HAP-1 (cell line): ENCODE data around the gene MPDZ.

Experiments
- DNase-seq, 2 experiments: peaks; one replicate each; pipeline ENCODE4 v3.0.0-alpha.2; 2016 to 2020; ENCODE audit warnings: low spot score in 2 of 2
- H3K27me3 ChIP-seq: fragments of 250-450 bp; sonication (Bioruptor Pico); 2 replicates; pipeline ENCODE4 v1.5.1; 2020; ENCODE audit warnings: low read depth, mild to moderate bottlenecking, moderate library complexity
- H3K36me3 ChIP-seq: fragments of 250-450 bp; sonication (Bioruptor Pico); replicated peaks from 2 replicates; pipeline ENCODE4 v1.5.1; 2020; ENCODE audit warnings: mild to moderate bottlenecking
- H3K4me1 ChIP-seq: fragments of 250-450 bp; sonication (Bioruptor Pico); 2 replicates; pipeline ENCODE4 v1.5.1; 2020; ENCODE audit warnings: mild to moderate bottlenecking
- H3K4me3 ChIP-seq: fragments of 250-450 bp; sonication (Bioruptor Pico); 2 replicates; pipeline ENCODE4 v1.5.1; 2020; ENCODE audit warnings: mild to moderate bottlenecking, moderate library complexity
- H3K9me3 ChIP-seq: fragments of 250-450 bp; sonication (Bioruptor Pico); 2 replicates; pipeline ENCODE4 v1.5.1; 2020; ENCODE audit warnings: mild to moderate bottlenecking, moderate library complexity
- in situ Hi-C: fragments of 300-500 bp; cut with MboI; formaldehyde crosslinking; loops from 3 replicates; pipeline ENCODE4 v1.14.3; 2020; ENCODE audit warnings: low sequenced_read_pairs, inconsistent platforms, mixed read lengths

Gene MPDZ, protein sequence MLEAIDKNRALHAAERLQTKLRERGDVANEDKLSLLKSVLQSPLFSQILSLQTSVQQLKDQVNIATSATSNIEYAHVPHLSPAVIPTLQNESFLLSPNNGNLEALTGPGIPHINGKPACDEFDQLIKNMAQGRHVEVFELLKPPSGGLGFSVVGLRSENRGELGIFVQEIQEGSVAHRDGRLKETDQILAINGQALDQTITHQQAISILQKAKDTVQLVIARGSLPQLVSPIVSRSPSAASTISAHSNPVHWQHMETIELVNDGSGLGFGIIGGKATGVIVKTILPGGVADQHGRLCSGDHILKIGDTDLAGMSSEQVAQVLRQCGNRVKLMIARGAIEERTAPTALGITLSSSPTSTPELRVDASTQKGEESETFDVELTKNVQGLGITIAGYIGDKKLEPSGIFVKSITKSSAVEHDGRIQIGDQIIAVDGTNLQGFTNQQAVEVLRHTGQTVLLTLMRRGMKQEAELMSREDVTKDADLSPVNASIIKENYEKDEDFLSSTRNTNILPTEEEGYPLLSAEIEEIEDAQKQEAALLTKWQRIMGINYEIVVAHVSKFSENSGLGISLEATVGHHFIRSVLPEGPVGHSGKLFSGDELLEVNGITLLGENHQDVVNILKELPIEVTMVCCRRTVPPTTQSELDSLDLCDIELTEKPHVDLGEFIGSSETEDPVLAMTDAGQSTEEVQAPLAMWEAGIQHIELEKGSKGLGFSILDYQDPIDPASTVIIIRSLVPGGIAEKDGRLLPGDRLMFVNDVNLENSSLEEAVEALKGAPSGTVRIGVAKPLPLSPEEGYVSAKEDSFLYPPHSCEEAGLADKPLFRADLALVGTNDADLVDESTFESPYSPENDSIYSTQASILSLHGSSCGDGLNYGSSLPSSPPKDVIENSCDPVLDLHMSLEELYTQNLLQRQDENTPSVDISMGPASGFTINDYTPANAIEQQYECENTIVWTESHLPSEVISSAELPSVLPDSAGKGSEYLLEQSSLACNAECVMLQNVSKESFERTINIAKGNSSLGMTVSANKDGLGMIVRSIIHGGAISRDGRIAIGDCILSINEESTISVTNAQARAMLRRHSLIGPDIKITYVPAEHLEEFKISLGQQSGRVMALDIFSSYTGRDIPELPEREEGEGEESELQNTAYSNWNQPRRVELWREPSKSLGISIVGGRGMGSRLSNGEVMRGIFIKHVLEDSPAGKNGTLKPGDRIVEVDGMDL (N-terminal part only)

DNA sequence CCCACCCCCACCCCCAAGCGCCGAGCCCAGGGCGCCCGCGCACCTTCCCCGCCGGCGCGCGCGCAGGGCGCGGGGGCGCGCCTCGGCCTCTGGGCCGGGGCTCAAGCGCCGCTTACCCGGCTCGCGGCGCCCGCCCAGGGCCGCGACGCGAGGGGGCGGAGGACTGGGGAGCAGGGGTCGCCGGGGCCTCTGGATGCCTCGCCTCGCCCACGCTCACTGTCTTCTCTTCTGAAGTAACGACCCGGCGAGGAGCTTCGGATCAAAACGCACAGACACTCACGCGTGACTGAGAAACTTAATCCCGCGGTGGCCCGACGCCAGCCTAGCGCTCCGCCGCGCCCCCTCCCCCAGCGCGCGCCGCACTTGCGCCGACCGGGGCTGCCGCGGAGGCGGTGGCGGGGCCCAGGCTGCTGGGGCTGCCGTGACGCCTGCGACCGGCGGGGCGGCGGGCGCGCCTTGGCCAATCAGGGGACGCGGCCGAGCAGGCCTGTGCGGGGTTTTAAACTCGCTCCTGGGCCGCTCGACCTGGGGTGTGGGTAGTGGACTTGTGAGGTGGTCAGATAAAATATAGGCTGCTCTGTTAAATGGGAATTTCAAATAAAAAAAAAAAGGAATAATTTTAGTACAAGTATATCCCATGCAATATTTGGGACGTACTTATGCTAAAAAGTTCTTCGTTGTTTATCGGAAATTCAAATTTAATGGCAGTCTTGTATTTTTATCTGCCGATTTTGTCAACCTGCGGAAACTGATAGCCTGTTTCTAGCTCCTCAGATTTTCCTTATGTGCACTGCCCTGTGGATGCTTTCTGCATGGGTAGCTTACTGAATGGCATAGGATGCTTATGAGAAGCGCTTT, at the start of gene MPDZ:
TSS of gene MPDZ (minus strand) at position 409 of the 858 bp plus-strand sequence. CDS start 29,377 bp downstream, outside the sequence.
- in situ Hi-C loops: no loop called here
- Histone ChIP-seq H3K9me3 (no peaks in the 10 kb centered on the region), H3K27me3 (no peaks in the 10 kb centered on the region), H3K36me3 (no peaks in the 10 kb centered on the region), H3K4me1 (peaks cover 74% of the 10 kb centered on the region), H3K4me3 (peak within 1 kb of the TSS; percentile 42)
- DNase-seq: peak in 1 of 2 experiments; percentile 65

DNA sequence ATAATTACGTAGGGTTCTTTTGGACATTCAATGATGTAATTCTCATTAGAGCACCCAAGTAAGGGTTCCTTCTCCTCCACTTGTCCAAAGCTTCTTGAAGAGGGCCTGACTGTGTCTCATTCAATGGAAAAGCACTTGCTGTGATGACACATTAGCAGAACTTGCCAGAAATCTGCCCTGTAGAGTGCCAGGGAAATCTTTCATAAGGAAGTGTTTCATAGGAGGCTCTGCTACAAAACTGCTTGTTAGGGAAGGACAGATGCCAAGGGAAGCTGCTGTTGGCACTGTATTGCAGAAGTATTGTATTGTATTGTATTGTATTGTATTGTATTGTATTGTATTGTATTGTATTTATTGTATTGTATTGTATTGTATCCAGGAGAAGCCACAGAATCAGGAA, 45.5 kb upstream of the MPDZ start:
- no peak for DNase-seq
- in situ Hi-C loops: loop anchor here (25.0 kb wide), 1 partner anchor 113 kb away; no protein-coding TSS in a partner anchor
- Histone ChIP-seq H3K4me1 (no peaks in the 10 kb centered on the region), H3K27me3 (no peaks in the 10 kb centered on the region), H3K9me3 (no peaks in the 10 kb centered on the region), H3K36me3 (no peaks in the 10 kb centered on the region), H3K4me3 (no peak overlapping the region)

DNA sequence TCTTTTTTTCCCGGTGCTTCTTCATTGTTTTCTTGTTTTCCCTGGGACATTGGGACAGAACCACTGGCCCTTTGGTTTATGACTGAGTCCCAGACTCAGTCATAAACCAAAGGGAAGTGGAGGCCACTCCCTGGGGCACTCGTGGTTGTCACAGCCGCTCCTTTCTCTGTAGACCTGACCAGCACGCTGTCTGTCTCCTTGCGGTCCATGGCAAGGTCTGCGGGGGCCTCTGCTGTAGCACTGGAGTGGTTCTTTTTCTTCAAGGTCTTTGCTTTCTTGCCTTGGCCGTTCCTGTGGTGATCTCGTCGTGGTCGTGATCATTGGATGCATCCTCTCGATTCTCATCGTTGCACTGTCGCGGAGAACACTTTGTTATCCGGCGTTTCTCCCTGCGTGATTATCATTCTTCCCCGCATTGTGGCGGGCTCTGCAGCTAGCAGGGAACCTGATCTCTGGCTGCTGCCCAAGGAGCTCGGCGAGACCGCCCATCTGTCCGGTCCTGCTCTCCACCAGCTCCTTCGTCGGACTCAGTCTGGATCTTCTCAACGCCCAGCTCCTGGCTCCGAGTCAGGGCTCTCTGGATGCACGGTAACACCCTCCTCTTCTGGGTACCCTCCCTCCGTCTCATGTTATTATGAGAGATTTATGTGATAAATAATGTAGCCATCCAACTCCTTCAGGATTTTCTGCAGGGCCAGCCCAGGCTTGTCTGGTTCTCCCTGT, 43.5 kb upstream of the MPDZ start:
- no peaks in the 10 kb centered on the region for H3K9me3 ChIP-seq
- in situ Hi-C loops: loop anchor here (25.0 kb wide), 1 partner anchor 111 kb away; no protein-coding TSS in a partner anchor

DNA sequence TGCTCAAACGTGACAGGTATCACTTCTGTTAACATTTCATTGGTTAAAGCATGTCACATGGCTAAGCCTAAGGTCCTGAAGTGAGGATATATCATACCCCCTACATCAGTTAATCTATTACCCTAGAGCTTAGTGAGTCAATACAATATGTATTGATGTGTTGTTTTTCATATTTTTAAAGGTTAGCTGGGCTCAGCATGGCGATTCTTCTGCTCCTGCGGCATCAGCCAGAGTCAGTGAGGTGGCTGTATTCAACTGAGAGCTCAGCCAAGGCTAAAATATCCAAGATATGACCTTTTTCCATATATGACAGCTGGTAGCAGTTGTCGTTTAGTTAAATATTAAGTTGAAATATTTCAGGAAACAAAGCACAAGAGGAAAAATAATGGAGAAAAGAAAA, 38.5 kb upstream of the MPDZ start:
- in situ Hi-C loops: loop anchor here (25.0 kb wide), 1 partner anchor 106 kb away; no protein-coding TSS in a partner anchor
- Histone ChIP-seq H3K36me3 (no peaks in the 10 kb centered on the region), H3K4me3 (no peak overlapping the region), H3K9me3 (no peaks in the 10 kb centered on the region), H3K27me3 (no peaks in the 10 kb centered on the region), H3K4me1 (no peaks in the 10 kb centered on the region)
- no peak for DNase-seq

More for the DNA sequence above, 43.5 kb upstream of the MPDZ start:
- H3K36me3 ChIP-seq: no peaks in the 10 kb centered on the region
- no peaks in the 10 kb centered on the region for H3K4me1 ChIP-seq
- H3K4me3 ChIP-seq: no peak overlapping the region
- no peaks in the 10 kb centered on the region for H3K27me3 ChIP-seq
- DNase-seq: no peak

DNA sequence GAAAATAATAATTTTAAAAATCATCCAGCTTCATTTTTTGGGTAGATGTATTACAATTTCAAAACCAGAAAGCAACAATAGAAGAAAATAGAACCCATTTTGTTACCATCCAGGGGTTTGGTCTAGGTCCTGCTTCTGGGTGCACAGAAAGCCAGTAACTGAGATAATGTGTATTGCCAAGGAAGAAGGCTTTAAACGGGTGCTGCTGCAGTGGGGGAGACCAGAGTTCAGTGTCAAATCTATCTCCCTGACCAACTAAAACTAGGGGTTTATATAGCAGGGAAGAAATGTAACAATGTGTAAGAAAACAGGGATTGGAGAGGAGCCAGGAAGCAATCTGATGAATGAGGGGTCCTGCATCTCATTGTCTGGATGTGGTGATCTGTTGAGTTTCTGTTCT, 17.5 kb upstream of the MPDZ start:
- no peaks in the 10 kb centered on the region for H3K27me3 ChIP-seq
- DNase-seq: no peak
- no peak overlapping the region for H3K4me3 ChIP-seq
- peaks cover 3% of the 10 kb centered on the region; the same call in 1 of the 2 replicates for H3K4me1 ChIP-seq
- H3K36me3 ChIP-seq: no peaks in the 10 kb centered on the region; the same call in 1 of the 2 replicates
- H3K9me3 ChIP-seq: peaks cover 7% of the 10 kb centered on the region
- in situ Hi-C loops: no loop called here

DNA sequence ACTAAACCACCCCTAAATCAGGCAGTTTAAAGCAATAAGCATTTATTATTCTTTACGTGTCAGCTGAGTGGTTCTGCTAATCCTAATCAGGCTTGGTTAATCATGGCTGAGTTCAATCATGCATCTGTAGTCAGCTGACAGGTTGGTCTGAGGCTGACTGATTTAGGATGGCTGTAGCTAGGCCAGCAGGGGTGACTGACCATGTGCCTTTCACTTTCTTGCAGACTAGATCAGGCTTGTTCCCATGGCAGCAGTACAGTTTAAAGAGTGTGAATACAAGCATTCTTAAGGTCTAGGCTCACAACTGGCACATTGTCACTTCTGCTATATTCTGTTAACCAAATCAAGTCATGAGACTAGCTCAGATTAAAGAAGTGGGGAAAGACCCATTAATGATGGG, 16.1 kb upstream of the MPDZ start:
- Histone ChIP-seq H3K9me3 (peaks cover 7% of the 10 kb centered on the region), H3K27me3 (no peaks in the 10 kb centered on the region), H3K4me1 (peaks cover 3% of the 10 kb centered on the region; the same call in 1 of the 2 replicates), H3K36me3 (no peaks in the 10 kb centered on the region; the same call in 1 of the 2 replicates), H3K4me3 (no peak overlapping the region)
- in situ Hi-C loops: no loop called here
- no peak for DNase-seq

DNA sequence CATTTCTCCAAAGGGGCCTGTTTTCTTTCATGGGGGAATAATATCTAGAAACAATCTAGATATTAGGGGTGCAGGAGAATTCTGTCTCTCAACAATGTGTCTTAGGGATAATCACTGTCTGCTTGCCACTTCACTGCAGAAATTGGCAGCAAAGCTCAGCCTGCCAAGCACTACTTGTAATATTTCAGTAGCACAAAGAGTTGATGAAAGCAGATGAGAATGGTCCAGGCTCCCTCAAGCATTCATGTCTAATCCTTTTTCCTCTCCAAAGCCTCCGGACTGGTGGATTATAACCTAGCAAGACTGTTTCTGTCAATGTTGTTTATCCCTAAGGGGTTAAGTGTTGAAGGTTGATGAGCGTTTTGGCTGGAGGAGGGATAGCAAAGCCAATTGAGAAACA, 13.3 kb upstream of the MPDZ start:
- DNase-seq: no peak
- Histone ChIP-seq H3K36me3 (no peaks in the 10 kb centered on the region), H3K27me3 (no peaks in the 10 kb centered on the region), H3K9me3 (0 out of 2 replicates have a peak, but pooled peaks cover 3% of the 10 kb centered on the region), H3K4me3 (no peak overlapping the region), H3K4me1 (peaks cover under 1% of the 10 kb centered on the region; the same call in 1 of the 2 replicates)
- in situ Hi-C loops: no loop called here

DNA sequence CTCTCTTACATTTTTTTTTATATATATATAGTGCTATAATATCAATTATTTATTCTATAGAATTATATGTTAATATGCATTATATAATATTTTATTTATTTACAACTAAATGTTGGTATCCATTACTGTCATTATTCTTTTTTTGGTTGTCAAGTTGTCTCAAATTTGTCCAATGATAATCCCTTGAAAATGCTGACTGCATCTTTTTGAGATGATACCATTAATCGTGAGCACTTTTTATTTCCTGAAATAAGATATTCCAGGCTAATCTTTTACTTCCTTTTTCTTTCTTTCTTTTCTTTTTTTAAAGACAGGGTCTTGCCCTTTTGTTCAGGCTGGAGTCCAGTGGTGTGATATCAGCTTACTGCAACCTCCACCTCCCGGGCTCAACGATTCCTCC, 12.7 kb upstream of the MPDZ start:
- in situ Hi-C loops: no loop called here
- Histone ChIP-seq H3K27me3 (no peaks in the 10 kb centered on the region), H3K4me3 (no peak overlapping the region), H3K36me3 (no peaks in the 10 kb centered on the region), H3K9me3 (0 out of 2 replicates have a peak, but pooled peaks cover 3% of the 10 kb centered on the region), H3K4me1 (no peaks in the 10 kb centered on the region)
- no peak for DNase-seq

DNA sequence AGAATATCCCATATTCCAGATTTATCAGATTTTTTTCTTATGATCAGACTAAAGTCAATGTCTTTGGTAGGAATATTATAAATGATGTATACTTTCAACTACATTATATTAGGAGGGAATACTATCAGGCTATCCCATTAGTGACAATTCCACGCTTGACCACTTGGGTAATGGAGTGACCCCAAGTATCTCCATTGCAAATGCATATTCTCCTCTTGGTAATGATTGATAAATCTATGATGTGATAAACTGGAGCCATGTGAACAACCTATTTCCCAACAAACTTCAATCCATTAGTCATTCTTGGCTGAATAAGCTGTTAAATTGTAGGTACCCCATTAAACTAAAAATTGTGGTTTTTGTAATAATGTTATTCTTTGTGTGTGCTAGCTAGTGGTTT, 12.2 kb upstream of the MPDZ start:
- no peaks in the 10 kb centered on the region for H3K27me3 ChIP-seq
- H3K4me3 ChIP-seq: no peak overlapping the region
- H3K4me1 ChIP-seq: no peaks in the 10 kb centered on the region
- no peaks in the 10 kb centered on the region for H3K36me3 ChIP-seq
- in situ Hi-C loops: no loop called here
- DNase-seq: no peak
- 0 out of 2 replicates have a peak, but pooled peaks cover 3% of the 10 kb centered on the region for H3K9me3 ChIP-seq

DNA sequence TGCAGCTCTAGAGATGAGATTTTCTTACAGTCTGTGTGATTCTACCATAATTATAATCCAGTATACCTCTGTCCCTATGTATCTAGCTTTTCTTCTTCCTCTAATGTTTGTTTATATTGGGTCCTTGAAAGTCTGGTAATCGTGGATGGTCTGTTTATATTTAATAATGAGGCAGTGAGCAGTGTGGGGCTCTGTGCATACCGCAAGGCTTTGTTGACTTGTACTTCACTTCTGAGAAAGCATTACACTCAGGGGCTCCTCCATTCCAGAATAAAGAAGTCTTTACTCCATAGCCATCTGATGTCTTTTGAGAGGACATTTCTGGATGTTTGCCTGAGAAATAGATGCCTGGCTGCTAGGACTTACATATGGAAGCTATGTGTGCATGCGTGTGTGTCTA, 4.5 kb upstream of the MPDZ start:
- no peaks in the 10 kb centered on the region for H3K27me3 ChIP-seq
- H3K4me3 ChIP-seq: no peak overlapping the region
- in situ Hi-C loops: no loop called here
- no peaks in the 10 kb centered on the region for H3K9me3 ChIP-seq
- H3K36me3 ChIP-seq: no peaks in the 10 kb centered on the region
- peaks cover 40% of the 10 kb centered on the region for H3K4me1 ChIP-seq
- DNase-seq: no peak

DNA sequence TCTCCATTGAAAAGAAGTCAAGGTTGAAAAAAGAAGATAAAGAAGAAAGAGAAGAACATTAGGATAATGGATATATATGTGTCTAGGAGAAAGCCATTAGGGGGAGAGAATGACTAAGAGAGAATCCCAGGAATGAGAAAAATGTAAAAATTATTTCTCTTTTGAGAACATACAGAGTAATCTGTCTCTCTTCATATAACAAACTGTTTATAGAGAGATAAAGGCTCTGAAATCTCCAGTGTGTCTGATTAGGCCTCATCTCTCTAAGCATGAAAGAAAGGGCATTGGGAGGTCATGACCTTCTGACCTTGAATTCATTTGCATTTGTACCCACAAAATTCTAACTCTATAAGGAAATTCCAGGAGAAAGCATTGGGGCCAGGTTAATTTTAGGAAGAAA, 3.5 kb upstream of the MPDZ start:
- in situ Hi-C loops: no loop called here
- no peaks in the 10 kb centered on the region for H3K27me3 ChIP-seq
- H3K9me3 ChIP-seq: no peaks in the 10 kb centered on the region
- no peak for DNase-seq
- H3K36me3 ChIP-seq: no peaks in the 10 kb centered on the region
- H3K4me1 ChIP-seq: peaks cover 41% of the 10 kb centered on the region
- H3K4me3 ChIP-seq: no peak overlapping the region

DNA sequence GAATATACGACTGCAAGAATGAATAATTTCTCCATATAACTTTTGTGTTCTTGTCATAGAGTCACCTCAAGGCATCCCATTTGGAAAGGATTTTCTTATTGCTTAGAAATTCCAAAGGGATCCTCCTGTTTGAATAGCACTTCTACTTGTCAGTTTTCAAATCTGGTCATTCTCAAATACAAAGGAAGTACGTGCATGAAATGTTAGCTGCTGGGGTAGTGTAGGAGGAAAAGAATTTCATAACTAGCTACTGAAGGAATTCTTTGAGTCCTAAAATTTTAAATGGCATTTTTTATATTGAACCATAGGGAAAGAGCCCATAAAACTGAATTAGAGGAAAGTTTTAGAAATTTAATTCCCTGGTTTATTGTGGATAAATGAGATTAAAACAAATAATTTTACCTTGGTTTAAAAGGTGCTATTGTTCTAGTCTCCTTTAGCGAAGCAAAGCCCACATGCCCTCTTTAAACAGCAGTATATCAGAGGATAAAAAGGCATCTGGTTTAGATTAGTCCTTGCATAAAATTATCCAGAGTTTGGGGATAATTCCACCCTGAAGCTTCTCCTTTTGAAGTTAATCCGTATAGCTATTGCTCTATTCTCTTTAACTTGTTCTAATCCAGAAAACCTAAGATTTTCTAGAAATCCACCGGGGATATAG, 2.0 kb upstream of the MPDZ start:
- in situ Hi-C loops: no loop called here
- Histone ChIP-seq H3K4me3 (no peak overlapping the region), H3K4me1 (peaks cover 54% of the 10 kb centered on the region), H3K36me3 (no peaks in the 10 kb centered on the region), H3K27me3 (no peaks in the 10 kb centered on the region), H3K9me3 (no peaks in the 10 kb centered on the region)
- DNase-seq: peak; percentile 24 to 93
